ENCODE measurements around the gene DPAGT1.
"Not testable (repeated sequence)": the region's sequence is repeated elsewhere in the genome, so short reads cannot be mapped to it uniquely, and the experiment has no call there.

Gene DPAGT1

DNA sequence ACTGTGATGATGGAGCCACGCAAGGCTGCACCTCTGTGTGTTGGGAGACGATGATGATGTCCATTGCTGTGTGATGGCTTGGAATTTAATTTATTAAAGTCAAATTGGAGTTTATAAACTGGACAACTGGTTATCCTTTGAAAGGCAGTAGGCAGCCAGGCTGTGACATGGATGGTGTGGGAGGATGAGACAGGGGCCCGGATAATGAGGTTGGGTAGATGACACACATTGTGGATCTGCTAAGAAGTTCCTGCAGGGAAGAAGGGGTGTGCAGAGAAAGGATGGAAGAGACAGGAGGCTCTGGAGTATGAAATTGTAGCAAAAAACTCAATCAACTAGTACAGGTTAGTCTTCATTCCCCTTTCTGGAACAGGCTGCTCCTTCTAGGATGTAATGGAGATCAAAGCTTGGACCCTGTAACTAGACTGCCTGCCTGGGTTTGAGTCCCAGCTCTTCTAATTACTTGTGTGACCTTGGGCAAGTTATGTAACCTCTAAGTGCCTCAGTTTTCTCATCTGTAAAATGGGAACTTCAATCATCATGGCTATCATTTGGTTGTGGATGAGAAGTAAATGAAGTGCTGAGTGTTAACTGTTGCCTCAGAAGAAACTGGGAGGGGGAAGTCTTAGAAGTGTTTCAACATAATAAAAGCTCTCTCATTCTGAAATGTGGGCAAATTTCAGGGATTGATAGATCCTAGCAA is 15.5 kb upstream of the DPAGT1 start:
- DNase-seq: peak in 5 of 42 donors; percentile 49 to 77 (median 57)
- intact Hi-C loops (cut with DNase I): no loop called here

DNA sequence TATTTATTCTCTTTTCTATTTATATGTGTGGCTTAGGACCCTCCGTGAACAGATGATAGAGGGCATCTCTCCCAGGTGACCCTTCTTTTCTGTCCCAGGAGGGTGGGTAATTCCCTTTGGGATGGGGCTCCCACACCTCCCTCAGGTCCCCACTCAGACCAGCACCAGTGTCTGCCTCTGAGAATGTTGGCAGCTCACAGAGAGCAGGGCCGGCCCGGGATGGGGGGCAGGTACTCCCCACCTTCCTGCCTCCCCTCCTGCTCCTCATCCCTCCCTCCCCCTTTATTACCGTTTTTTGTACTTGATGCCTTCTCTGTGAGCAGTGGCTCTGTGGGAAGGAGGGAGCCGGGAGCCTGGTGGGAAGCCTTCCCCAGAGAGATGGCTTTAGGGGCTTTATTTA is 14.9 kb upstream of the DPAGT1 start:
- intact Hi-C loops (cut with DNase I): no loop called here

DNA sequence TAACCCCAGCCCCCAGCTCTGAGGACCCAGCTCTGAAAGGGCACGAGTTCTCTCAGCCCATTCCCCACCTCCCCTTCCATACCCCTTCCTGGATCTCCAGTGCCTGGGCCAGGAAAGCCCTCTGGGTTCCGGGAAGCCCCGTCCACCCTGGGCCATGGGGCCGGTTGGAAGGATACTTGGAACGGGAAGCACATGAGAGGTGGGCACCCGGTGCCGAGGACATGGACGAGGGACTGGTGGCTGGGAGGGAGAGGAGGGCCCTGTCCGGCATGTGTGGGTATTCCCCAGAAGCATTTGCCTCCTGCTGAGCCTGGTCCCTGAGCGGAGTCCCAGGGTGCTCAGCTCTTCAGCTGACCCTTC is 14.6 kb upstream of the DPAGT1 start:
- intact Hi-C loops (cut with DNase I): no loop called here
- no peak for DNase-seq

More for the DNA sequence above, 14.9 kb upstream of the DPAGT1 start:
- DNase-seq: no peak

- intact Hi-C loops (cut with DNase I): no loop called here
- peak in 24 of 42 donors; percentile 32 to 67 (median 49) for DNase-seq
These were observed 14.0 kb upstream of the DPAGT1 start for GRCh38 chr11:119115484-119116234.

DNA sequence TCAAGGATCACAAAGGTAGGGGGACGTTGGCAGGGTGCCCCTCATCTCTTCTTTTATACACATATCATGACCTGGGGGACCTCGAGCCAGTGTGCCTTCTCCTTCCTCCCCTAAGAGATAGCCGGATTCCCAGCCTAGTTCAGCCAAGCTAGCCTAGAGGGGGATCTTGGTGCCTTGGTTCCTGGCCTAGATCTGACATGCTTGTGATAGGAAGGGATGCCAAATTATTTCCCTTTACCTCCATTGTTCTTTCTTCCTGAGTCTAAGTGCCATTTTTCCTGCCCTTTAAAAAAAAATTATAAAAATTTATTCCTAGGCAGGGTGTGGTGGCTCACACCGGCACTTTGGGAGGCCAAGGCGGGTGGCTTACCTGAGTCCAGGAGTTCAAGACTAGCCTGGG is 12.7 kb upstream of the DPAGT1 start:
- intact Hi-C loops (cut with DNase I): no loop called here
- peak in 1 of 42 donors; percentile 15 for DNase-seq

DNA sequence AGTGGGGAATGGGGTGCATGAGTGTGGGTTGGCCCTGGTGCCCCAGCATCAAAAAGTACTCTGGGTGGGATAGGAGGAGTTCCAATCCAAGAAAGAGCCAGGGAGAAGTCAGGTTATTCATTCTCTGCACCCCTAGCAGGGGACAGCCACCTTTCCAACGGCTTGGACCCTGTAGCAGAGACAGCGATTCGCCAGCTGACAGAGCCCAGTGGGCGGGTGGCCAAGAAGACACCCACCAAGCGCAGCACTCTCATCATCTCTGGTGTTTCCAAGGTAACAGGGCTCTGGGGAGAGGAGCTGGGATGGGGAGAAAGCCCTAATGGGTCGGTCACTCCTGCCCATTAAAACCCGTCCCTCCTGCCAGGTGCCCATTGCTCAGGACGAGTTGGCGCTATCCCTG is 12.1 kb upstream of the DPAGT1 start:
- intact Hi-C loops (cut with DNase I): no loop called here
- peak in 2 of 42 donors; percentile 12 to 35 for DNase-seq

- intact Hi-C loops (cut with DNase I): no loop called here
- DNase-seq: peak in 1 of 42 donors; percentile 13
These were observed 10.8 kb upstream of the DPAGT1 start for GRCh38 chr11:119112314-119113020.

GRCh38 chr11:119111361-119111925 is 9.8 kb upstream of the DPAGT1 start:
- DNase-seq: peak in 3 of 42 donors; percentile 16 to 55 (median 17)
- intact Hi-C loops (cut with DNase I): no loop called here

DNA sequence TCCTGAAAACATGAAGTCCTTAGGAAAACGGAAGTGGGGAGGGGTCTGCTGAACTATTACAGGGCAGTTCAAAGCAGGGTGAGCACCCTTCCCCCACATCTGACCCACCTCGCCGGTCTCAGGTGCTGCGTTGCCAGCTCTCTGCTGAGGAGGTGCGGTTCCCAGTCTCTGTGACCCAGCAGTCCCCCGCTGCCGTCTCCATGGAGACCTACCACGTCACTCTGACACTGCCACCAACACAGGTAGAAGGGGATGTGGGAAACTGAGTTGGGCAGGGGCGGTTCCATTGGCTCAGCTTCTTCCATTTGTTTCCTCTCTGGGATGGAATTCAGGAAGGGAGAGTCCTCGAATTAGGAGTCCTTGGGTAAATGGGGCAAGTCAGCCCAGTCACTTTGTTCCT is 8.8 kb upstream of the DPAGT1 start:
- intact Hi-C loops (cut with DNase I): no loop called here
- peak in 41 of 42 donors; percentile 49 to 96 (median 79) for DNase-seq

DNA sequence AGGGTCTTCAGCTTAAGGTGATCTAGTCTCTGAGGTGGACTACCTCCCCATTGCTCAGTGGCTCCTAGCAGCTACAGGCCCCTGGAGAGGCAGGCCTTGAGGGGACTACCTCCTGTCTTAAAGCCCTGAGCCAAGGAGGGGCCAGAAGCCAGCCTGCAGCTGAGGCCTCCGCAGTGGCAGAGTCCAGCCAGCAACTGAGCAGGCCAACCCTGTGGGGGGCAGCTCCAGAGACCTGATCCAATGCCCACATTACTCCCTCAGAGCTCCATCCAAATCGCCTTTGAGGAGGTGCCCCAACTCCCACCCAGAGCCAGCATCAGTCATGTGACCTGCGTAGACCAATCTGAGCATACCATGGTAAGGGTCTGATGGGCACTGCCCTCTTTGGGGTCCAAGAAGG is 8.2 kb upstream of the DPAGT1 start:
- intact Hi-C loops (cut with DNase I): no loop called here
- DNase-seq: peak in 1 of 42 donors; percentile 15

GRCh38 chr11:119108857-119109221 is 7.2 kb upstream of the DPAGT1 start:
- intact Hi-C loops (cut with DNase I): no loop called here
- DNase-seq: peak in 1 of 42 donors; percentile 13

DNA sequence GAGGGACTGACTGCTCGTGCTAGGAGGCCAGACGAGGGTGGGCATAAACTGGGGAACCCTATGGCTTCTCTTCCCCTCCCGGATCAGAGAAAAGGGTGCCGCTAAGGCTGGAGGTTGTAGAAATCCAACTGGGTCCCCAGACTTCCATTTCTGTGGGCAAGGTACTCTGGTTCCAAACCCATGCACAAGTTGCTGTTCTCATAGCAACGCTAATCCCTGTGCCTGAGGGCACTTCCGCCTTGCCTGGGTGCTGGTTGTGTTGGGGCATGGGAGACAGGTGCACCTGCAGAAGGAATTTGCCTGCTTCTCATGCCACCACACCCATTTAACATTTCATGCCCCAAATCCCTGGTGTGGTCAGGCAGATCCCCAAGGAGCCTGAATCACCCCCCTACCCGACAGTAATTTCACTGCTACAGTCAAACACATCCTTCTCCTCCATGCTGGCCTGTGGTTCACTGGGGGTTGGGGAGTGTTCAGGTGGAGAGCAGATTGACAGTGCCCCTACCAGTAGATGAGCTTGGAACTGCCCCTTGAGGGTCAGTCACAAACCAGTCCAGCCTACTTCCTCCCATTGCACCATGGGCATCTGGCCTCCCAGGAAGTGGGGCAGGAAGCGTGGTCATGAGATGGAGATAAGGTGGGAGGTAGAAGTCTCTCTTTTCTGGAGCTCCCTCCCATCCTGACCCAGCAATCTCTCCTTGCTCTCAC is 6.6 kb upstream of the DPAGT1 start:
- DNase-seq: peak in 21 of 42 donors; percentile 31 to 75 (median 49)
- intact Hi-C loops (cut with DNase I): no loop called here

GRCh38 chr11:119107538-119108145 is 6.0 kb upstream of the DPAGT1 start:
- DNase-seq: peak in 5 of 42 donors; percentile 36 to 50 (median 38)
- intact Hi-C loops (cut with DNase I): no loop called here

- intact Hi-C loops (cut with DNase I): no loop called here
- peak; percentile 77 to 95 (median 90) for DNase-seq
These were observed 5.2 kb upstream of the DPAGT1 start, which contains the start of gene C2CD2L for GRCh38 chr11:119106564-119107537. Gene C2CD2L, plus strand, starts transcription at chr11:119107344. Its CDS starts 398 bp downstream, at chr11:119107742.

DNA sequence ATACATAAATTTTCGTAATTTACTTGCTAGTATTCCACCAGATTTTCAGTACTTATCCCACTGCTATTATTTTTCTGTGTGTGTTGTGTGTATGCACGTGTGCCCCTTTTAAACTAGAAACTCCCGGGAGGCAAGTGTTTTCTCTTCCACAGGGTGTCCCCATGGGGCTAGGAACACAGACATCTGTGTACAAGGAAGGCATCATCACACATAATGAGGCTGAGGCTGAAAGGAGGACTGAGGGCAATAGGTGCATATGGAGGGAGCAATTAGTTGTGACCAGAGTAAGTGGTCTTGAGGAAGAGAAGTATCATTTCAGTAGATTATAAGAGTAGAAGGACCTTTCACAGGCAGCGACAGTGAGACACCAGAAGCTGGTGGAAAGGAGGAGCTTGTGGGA is 2.1 kb upstream of the DPAGT1 start:
- peak in 2 of 42 donors; percentile 59 to 63 for DNase-seq
- intact Hi-C loops (cut with DNase I): no loop called here

DNA sequence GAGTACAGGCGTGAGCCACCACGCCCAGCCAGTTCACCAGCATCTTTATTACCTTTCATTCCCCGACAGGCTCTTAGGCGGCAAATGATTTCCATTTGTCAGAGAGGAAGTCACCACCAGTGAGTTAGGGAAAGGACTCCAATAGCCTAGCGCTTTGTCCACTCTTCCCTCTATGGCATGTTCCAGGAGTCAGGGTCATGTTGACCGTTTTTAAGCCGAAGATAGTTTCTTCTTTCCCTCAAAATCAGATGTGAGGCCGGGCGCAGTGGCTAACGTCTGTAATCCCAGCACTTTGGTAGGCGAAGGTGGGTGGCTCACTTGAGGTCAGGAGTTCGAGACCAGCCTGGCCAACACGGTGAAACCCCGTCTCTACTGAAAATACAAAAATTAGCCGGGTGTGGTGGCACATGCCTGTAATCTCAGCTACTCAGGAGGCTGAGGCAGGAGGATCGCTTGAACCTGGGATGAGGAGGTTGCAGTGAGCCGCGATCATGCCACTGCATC is 1.6 kb upstream of the DPAGT1 start:
- DNase-seq; intact Hi-C loops (cut with DNase I): not testable (repeated sequence)
